Measurements from ENCODE around the gene LPAR3. TPM values are rescaled to one million over a fixed set of nuclear protein-coding genes. Genes with fewer than 3 reads are reported as not detected.

Gene LPAR3
- total RNA-seq, 1 donor from 2014 or later = 0.67 TPM

DNA sequence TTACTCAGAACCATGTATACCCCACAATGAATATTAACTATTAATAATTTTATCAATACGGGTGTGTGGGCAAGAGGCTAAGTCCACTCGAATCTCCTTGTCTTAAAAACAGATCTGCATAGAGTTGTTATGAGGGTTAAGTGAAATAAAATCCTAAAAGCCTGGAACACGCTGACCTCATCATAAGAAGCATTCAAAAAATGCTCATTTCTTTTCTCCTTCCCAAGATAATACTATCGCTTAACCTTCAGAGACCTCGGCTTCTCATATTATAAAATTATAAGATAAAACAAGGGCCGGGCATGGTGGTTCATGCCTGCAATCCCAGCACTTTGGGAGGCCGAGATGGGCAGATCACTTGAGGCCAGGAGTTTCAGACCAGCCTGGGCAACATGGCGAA, 35.1 kb downstream of the LPAR3 start:
- no peaks in the 10 kb centered on the region for H3K9me3 Mint-ChIP-seq
- no peak for DNase-seq (ENCODE audit: low spot score in 2 of 2, unreplicated experiment in 2 of 2)
- TF ChIP-seq CTCF (IDR thresholded peaks at IDR 0.05; ENCODE audit: unreplicated experiment) = no peak
- H3K4me3 Mint-ChIP-seq = no peak overlapping the region
- H3K27ac Mint-ChIP-seq = no peak overlapping the region
- no peaks in the 10 kb centered on the region for H3K4me1 Mint-ChIP-seq
- no peaks in the 10 kb centered on the region for H3K36me3 Mint-ChIP-seq
- H3K27me3 Mint-ChIP-seq (ENCODE audit: low read depth) = no peaks in the 10 kb centered on the region

- Mint-ChIP-seq H3K27ac (no peak overlapping the region), H3K4me3 (no peak overlapping the region), H3K36me3 (no peaks in the 10 kb centered on the region), H3K9me3 (no peaks in the 10 kb centered on the region), H3K4me1 (no peaks in the 10 kb centered on the region), H3K27me3 (ENCODE audit: low read depth) (no peaks in the 10 kb centered on the region)
- no peak for DNase-seq (ENCODE audit: low spot score in 2 of 2, unreplicated experiment in 2 of 2)
- TF ChIP-seq CTCF (IDR thresholded peaks at IDR 0.05; ENCODE audit: unreplicated experiment) = no peak
Measured at GRCh38 chr1:84856726-84857270, 36.2 kb downstream of the LPAR3 start.

DNA sequence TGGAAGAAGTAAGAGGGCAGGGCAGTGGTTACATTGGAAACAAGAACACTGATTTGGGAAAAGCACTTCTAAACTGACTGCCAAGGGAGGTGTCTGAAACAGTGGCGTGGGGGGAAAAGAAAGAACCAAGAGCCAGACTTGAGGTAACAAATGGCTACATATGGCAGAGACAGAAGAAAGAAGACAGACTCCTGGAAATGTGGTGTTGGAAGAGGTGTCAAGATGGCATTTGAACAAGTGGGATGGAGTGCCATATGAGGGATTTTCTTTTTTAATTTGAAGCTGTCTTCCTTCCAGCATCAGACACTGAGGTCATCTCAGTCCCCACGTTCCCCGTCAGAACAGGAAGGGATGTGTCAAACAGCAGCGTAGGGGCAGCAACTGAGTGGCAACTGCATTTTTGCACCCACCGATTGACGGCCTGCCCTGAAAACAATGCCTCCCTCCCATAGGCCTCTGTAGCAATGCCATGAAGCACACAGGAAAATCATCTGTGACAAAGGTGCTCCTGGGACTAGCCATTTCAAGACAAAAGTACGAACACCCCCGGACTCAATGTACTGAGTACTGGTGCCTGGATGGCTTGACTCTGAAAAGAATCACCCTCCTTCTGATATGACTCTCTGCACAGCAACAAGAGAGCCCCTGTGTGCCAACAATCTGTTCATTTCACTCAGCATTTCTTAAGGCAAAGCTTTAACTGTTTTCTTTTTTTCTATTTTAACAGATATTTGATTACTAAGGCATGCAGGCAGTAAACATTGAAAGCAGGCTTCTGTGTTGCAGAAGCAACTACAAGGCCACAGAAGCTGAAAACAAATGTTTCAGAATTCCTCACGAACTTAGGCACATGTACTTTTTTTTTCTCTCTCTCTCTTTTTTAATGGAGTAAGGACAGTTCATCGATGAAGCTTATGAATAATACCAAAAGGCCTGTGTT, 37.0 kb downstream of the LPAR3 start:
- Mint-ChIP-seq H3K4me1 (no peaks in the 10 kb centered on the region), H3K9me3 (no peaks in the 10 kb centered on the region), H3K27me3 (ENCODE audit: low read depth) (no peaks in the 10 kb centered on the region), H3K36me3 (no peaks in the 10 kb centered on the region), H3K27ac (no peak overlapping the region), H3K4me3 (no peak overlapping the region)
- no peak for TF ChIP-seq CTCF (IDR thresholded peaks at IDR 0.05; ENCODE audit: unreplicated experiment)
- no peak for DNase-seq (ENCODE audit: low spot score in 2 of 2, unreplicated experiment in 2 of 2)

- H3K36me3 Mint-ChIP-seq = no peaks in the 10 kb centered on the region
- no peaks in the 10 kb centered on the region for H3K4me1 Mint-ChIP-seq
- no peak for DNase-seq (ENCODE audit: low spot score in 2 of 2, unreplicated experiment in 2 of 2)
- no peaks in the 10 kb centered on the region for H3K9me3 Mint-ChIP-seq
- no peak overlapping the region for H3K27ac Mint-ChIP-seq
- TF ChIP-seq CTCF (IDR thresholded peaks at IDR 0.05; ENCODE audit: unreplicated experiment) = no peak
- no peaks in the 10 kb centered on the region for H3K27me3 Mint-ChIP-seq (ENCODE audit: low read depth)
- H3K4me3 Mint-ChIP-seq = no peak overlapping the region
Measured at GRCh38 chr1:84855168-84855567, 37.8 kb downstream of the LPAR3 start.

GRCh38 chr1:84853741-84854721, 39.0 kb downstream of the LPAR3 start:
- no peak for DNase-seq (ENCODE audit: low spot score in 2 of 2, unreplicated experiment in 2 of 2)
- Mint-ChIP-seq H3K4me3 (no peak overlapping the region), H3K9me3 (no peaks in the 10 kb centered on the region), H3K27me3 (ENCODE audit: low read depth) (no peaks in the 10 kb centered on the region), H3K36me3 (no peaks in the 10 kb centered on the region), H3K27ac (no peak overlapping the region), H3K4me1 (no peaks in the 10 kb centered on the region)
- no peak for TF ChIP-seq CTCF (IDR thresholded peaks at IDR 0.05; ENCODE audit: unreplicated experiment)
